SIG-M5 treated with dmso at 0.1 percent for 504 hours (cell line): ENCODE results near the gene NOC4L.

Experiments used
- DNase-seq: peaks from one replicate; lab custom pipeline; 2025; ENCODE audit not compliant: unreplicated experiment; lab: John Stamatoyannopoulos, UW

Gene NOC4L

DNA sequence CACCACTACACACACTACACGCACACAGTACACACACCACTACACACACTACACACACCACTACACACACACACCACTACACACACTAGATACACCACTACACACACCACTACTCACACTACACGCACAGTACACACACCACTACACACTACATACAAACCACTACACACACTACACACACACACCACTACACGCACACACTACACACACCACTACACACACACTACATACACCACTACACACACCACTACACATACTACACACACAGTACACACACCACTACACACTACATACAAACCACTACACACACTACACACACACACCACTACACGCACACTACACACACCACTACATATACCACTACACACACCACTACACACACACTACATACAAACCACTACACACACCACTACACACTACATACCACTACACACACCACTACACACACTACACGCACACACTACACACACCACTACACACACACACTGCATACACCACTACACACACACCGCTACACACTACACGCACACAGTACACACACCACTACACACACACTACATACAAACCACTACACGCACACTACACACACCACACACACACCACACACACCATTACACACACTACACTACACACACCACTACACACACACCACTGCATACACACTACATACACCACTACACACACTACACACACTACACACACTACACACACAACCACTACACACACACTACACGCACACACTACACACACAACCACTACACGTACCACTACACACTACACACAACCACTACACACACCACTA, 11.7 kb downstream of the NOC4L start:
- no peak for DNase-seq

DNA sequence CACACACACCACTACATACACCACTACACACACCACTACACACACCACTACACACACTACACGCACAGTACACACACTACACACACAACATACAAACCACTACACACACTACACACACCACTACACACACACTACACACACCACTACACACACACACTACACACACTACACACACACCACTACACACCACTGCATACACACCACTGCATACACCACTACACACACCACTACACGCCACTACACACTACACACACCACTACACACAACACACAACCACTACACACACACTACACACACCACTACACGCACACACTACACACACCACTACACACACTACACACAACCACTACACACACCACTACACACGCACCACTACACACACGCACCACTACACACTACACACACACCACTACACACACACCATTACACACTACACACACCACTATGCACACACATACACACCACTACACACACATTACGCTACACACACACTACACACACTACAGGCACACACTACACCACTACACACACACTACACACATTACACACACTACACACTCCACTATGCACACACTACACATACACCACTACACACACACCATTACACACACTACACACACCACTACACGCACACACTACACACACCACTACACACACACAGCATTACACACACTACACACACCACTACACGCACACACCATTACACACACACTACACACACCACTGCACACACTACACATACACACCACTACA, 12.5 kb downstream of the NOC4L start:
- no peak for DNase-seq

DNA sequence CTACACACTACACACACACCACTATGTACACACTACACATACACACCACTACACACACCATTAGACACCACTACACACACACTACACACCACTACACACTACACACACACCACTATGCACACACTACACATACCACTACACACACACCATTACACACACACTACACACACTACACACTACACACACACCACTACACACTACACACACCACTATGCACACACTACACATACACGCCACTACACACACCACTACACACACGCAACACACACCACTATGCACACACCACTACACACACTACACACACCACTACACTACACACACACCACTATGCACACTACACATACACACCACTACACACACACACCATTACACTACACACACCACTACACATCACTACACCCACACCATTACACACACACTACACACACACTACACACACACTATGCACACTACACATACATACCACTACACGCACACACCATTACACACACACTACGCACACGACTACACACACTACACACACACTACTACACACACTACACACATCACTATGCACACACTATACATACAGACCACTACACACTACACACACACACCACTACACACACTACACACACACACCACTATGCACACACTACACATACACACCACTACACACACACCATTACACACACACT, 13.6 kb downstream of the NOC4L start:
- no peak for DNase-seq

DNA sequence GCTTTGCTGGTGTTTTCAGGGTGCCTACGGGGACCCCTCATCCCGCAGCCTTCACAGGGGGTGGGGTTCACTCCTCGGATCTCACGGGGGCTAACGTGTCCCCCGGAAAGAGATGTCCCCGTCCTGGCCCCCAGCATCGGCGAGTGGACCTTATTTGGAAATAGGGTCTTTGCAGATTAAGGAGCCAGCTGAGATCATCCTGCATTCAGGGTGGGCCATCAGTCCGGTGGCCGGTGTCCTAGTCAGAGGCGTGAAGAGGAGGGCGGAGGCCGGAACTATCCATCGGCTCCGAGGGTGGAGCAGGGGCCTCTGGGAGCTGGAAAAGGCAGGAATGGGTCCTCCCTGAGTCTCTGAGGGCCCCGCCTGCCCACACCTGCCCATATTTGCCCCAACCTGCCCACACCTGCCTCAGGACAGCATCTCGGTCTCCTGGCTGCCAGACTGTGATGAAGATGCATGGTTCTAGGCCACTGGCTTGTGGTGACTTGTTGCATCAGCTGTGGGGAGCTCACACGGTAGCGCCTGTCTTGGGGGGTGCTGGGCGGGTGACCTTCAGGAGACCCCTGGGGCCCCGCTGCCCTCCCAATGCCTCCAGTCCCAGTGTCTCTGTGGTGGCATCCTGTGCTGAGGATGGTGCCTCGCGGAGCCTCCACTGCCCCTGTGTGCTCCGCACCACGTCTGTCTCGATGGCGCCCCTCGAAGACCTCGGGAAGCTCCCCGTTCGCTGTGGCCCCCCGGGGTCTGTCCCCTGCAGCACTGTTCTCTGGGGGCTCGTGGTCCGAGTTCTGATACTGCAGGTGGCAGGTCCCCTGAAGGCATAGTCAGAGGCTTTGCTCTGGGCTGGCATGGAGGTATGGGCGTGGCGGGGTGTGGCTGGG, 14.7 kb downstream of the NOC4L start:
- DNase-seq: no peak

DNA sequence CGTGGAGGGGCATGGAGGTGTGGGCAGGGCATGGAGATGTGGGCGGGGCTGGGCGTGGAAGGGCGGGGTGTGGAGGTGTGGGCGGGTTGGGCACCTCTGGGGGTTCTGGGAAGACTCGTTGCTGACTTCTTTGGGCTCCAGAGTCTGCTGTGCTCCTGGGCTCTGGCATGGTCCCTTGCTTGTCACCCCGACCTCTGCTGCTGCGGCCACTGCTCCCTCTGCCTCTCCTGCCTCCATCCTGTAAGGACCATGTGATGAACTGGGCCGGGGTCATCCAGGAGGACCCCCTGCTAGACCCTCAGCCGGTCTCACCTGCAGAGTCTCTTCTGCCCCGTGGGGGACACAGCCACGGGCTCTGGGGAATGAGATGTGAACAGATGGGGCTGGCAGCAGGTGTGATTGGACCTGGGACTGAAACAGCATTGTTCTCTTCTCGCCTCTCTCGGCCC, 15.3 kb downstream of the NOC4L start:
- DNase-seq: no peak

DNA sequence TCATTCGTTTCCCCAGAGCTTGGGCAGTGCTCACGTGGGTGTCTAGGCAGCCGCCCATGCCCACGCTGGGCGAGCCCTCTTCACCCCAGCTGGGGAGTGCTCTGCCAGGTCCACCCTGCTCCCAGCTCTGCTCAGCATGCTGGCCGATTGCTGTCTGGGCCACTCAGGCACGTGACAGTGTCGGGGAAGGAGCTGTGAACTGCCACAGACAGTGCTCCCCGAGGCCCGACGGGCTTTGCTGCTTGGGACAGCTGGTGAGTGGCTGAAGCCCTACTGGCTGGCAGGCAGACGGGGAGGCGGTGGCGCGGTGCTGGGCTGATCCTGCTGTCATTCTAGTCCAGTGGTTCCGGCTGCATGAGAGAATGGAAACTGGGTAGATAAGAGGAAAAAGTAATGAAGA, 15.8 kb downstream of the NOC4L start:
- DNase-seq: no peak

DNA sequence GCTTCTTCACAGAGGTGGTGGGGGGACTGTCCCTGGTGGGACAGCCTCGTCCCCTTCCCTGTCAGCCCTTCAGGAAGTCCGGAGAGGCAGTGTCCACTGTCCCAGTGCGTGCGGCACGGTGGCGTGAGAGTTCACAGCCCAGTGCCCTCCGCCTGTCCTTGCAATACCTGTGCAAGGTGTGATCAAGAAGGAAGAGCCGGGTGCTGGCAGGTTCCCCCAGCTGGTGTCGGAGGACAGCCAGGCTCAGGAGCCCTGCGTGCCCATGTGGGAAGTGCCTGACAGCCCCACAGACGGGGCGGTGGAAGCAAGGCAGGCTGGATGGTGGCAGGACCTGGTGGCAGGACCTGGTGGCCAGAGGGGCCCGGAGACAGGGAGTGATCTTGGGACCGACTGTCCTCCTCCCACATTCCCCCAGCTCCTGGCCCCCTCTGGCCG, 16.4 kb downstream of the NOC4L start:
- DNase-seq: no peak

DNA sequence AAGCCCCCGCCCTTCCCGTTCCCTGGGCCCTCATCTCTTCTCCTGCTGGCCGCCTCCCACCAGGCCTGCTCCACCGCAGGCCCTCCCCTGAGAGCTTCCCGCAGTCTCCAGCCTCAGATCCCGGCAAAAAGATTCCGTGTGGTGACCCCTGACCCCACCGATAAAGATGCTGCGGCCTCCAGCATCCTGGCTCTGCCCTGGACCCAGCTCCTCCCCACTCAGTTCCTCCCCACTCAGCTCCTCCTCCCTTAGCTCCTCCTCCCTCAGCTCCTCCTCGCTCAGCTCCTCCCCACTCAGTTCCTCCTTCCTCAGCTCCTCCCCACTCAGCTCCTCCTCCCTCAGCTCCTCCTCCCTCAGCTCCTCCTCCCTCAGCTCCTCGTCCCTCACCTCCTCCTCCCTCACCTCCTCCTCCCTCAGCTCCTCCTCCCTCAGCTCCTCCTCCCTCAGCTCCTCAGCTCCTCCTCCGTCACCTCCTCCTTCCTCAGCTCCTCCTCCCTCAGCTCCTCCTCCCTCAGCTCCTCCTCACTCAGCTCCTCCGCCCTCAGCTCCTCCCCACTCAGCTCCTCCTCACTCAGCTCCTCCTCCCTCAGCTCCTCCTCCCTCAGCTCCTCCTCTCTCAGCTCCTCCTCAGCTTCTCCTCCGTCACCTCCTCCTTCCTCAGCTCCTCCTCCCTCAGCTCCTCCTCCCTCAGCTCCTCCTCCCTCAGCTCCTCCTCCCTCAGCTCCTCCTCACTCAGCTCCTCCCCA, 17.0 kb downstream of the NOC4L start:
- no peak for DNase-seq

DNA sequence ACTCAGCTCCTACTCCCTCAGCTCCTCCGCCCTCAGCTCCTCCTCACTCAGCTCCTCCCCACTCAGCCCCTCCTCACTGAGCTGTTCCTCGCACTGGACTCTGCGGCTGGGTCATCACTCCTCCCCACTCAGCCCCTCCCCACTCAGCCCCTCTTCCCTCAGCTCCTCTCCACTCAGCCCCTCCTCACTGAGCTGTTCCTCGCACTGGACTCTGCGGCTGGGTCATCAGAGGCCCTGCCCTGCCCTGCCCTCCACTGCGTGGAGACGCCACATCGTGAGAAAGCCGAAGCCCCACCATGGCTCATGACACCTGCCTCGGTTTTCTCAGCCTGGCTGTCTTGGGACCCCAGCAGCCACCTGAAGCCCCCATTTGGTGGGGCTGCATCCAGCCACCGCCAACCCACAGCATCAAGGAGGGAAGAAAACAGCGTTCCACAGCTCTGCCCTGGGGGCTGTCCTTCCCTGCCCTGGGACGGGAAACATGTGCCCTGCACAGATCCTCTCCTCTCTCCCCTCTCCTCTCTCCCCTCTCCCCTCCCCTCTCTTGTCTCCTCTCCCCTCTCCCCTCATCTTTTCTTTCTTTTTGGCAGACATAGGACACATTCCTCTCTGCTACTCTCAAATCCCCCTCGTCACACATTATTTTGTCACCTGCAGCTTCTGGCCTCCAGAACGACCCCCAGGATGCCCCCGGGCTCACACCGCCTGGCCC, 17.7 kb downstream of the NOC4L start:
- no peak for DNase-seq

DNA sequence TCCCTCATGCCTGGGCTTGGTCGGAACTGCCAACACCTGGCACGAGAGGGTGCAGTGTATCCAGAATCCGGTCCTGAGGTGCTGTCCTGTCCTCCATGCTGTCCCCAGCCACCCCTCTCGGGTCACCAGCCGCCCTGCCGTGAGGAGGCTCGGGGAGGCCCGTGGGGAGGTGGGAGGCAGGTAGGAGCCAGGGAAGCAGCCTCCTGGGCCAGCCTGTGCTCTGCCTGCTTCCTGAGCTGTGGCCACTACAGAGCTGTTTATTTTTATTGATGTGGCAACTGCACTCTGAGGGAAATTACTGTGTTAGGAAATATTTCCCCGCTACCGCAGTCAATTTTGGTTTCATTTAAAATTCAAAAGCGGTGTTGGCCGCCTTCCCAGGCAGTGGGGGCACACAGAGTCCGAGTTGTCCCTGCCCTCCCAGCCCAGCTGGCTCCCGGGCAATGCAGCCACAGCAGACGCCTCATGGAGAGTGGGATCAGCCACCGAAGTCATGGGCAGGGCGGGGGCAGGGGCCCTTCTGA, 18.3 kb downstream of the NOC4L start:
- peak; percentile 73 for DNase-seq

DNA sequence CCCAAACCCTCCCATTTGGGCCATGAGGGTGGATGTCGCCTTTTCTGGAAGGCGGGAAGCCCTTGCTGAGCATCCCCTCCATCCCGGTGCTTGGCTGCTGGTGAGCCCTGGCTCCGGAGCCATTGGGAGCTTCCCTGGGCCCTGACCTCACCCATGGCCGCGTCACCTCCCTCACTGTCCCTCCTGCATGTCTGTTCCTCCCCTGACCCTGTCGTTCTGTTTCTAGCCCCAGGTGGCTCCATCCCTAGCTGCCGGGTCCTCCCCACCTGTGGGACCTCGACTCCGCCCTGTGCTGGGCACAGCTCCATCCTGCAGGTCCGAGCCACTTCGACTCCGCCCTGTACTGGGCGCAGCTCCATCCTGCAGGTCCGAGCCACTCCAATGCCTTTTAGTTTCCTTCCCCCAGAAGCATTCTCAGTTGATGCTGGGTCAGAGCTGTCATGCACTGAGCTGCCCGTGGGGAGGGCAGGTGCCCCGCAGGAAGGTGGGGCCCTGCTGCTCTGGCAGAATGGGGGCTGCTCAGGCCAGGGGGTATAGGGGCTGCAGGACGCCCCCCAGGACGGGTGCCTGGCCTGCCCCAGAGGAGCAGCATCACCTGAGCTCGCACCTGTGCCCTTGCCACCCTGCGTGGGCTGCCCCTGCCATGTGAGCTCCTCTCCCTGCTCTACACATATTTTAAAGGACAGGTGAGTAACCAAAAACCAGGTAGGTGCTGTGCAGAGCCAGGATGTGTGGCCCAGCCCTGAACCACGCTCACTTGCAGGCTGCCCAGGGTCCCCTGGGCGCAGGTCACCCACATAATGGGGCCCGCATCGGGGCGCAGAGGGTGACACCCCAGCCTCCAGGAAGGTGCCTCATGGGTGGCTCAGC, 19.0 kb downstream of the NOC4L start:
- DNase-seq: no peak

DNA sequence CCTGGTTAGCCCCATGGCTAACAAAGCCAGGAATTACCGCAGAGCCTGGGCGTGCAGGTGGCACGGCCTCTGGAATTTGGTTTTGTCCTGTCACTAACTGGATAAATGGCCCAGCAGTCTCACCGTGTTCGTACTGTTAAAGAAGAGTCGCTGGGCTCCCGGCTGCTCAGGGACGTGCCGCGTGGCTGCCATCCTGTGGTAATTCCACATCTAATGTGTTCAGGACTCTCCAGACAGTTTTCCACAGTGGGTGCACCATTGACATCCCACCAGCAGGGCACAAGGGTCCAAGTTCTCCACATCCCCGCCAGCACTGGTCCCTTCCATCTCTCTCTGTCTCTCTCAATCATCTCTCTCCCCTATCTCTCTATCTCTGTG, 19.6 kb downstream of the NOC4L start:
- DNase-seq: no peak

DNA sequence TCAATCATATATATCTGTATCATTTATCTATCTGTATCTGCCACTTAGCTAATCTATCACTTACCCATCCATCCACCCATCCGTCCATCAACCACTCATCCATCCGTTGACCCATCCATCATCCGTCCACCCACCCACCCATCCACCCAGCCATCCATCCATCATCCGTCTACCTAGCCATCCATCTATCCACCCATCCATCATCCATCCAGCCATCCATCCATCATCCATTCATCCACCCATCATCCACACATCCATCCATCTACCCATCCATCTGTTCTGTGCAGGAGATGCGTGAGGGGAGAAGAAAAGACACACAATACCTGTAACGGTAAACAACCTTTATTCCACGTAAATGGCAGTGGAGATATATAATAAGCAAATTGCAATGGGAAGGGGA, 20.2 kb downstream of the NOC4L start:
- no peak for DNase-seq

DNA sequence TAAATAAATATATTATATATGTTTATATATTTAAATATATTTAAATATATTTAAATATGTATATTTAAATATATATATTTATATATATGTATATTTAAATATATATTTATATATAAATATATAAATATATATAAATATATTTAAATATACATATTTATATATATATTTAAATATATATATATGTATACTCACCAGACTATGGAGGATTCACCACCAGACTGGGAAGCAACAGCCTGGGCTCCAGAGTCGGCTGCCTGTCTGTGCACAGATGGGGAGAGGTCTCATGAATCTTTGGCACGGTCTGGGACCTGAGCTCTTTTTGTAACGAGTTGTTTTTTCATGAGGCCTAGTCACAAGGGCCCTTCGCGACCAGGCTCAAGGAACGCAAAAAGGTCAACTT, 21.3 kb downstream of the NOC4L start:
- DNase-seq: no peak

DNA sequence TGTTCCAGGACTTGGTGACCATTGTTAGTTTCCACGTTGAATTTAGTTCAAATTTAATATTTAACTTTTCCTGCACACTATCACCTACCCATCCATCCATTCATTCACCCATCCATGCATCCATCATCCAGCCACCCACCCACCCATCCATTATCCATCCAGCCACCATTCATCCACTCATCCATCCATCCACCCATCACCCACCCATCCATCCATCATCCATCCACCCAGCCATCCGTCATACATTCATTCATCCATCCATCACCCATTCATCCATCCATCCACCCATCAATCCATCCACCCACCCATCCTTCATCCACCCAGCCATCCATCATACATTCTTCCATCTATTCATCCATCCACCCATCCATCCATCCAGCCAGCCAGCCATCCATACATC, 21.8 kb downstream of the NOC4L start:
- DNase-seq: no peak

DNA sequence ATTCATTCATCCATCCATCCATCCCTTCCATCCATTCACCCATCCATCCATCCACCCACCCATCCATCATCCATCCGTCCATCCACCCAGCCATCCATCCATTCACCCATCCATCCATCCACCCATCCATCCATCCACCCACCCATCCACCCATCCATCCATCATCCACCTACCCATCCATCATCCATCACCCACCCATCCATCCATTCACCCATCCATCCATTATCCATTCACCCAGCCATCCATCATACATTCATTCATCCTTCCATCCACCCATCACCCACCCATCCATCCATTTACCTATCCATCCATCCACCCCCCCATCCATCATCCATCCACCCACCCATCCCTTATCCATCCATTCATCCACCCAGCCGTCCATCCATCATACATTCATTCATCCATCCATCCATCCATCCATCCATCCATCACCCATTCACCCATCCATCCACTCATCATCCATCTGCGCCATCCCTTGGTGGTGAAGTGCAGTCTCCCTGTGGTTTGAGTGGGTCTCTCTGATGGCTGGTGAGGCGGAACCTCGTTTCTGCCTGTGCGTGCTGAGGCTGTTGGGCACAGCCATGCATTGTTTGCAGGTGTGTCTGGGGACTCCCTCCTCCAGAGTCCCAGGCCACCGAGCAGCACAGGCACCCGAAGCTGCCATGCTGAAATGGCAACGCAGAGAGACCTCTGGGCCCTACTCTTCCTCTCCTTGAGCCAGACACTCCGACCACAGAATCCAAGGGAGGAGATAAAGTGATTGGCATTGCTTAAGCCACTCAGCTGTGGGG, 22.7 kb downstream of the NOC4L start:
- no peak for DNase-seq

DNA sequence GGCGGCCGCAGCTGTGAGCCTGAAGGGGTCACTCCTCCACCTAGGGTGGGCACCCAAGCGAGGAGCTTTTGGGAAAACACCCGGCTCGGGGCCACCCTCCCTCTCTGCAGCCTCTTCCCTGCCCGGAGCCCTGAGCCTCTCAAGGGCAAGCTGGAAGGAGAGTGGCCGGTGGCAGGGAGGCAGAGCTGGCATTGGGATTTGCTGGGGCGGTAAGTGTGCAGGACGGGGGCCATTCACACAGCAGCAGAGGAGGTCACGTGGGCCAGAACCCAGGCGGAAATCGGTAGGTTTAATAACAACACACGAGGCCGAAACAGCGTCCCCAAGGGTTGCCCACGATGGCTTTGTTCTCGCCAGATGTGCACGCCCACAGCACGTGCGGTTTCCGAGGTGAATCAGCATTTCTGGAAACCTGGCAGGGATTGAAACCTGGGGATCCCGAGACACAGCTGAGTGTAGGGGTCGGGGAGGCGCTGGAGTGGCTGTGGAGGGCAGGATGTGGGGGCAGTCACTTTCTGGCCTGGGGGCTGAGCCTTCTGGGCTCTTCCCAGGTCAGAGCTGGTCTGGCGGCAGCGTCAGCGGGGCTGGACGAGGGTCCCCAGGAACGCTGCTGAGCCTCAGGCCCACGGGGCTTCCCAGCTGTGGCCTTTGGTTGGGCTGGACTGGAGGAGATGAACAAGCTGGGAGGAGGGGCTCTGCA, 23.5 kb downstream of the NOC4L start:
- DNase-seq: no peak
